HepG2 (cell line): ENCODE data around the gene FNDC7. TPM values are rescaled to one million over a fixed set of nuclear protein-coding genes. Genes with fewer than 3 reads are reported as not detected.
"Not testable (repeated sequence)": the region's sequence is repeated elsewhere in the genome, so short reads cannot be mapped to it uniquely, and the experiment has no call there.

Experiments
- ATAC-seq: fragments of 200-7000 bp; cut with Tn5 transposase; 3 replicates; pipeline ENCODE4 v1.9.1; 2020; ENCODE audit warnings: mild to moderate bottlenecking, moderate library complexity
- BruUV-seq: library from RNA; stranded (reverse); fragments of 400-500 nt; replicated peaks from 2 replicates; lab custom pipeline; 2021; lab: Mats Ljungman, UMichigan
- CTCF ChIA-PET: fragments of 300-600 bp; formaldehyde crosslinking; extraction: SDS; loops from one replicate; lab custom pipeline; 2021; ENCODE audit warnings: low total read pairs, inconsistent platforms, low intra/inter-chr PET ratio; lab: Yijun Ruan, JAX
- POLR2A ChIA-PET: fragments of 350-600 bp; sonication (Branson Sonifier 250); formaldehyde crosslinking; loops from one replicate; lab custom pipeline; 2020; ENCODE audit warnings: antibody characterized with exemption, inconsistent platforms; lab: Yijun Ruan, JAX
- DNase-seq: peaks from one replicate; pipeline ENCODE4 v3.0.0-alpha.2; 2015; ENCODE audit warnings: low spot score
- FAIRE-seq: peaks from 3 replicates; lab custom pipeline; 2011; peaks lifted over from hg19 to GRCh38; lab: Jason Lieb, UNC
- H2AFZ ChIP-seq: one replicate; pipeline ENCODE4 v1.6.1; 2011; ENCODE audit warnings: low read length, inconsistent platforms
- H3K27ac ChIP-seq: fragments of 300-600 bp; 3 replicates; pipeline ENCODE4 v1.8.0; 2011; ENCODE audit warnings: mixed run types, mild to moderate bottlenecking, mixed read lengths, low read length, inconsistent platforms; ENCODE audit not compliant: insufficient read depth; ENCODE audit errors: extremely low read length
- H3K27me3 ChIP-seq, 2 experiments: fragments of 200-600 bp in 1 of 2; 2 replicates in 1 of 2; 3 replicates in 1 of 2; pipeline versions ENCODE4 v1.6.0 to v1.8.0; 2011; ENCODE audit warnings: low read length in 2 of 2, mild to moderate bottlenecking in 2 of 2, moderate library complexity in 2 of 2, inconsistent platforms in 1 of 2; ENCODE audit not compliant: insufficient read depth in 2 of 2, control insufficient read depth in 1 of 2
- H3K36me3 ChIP-seq, 2 experiments: fragments of 200-600 bp in 1 of 2; replicated peaks in 1 of 2; 2 replicates in 1 of 2; 3 replicates in 1 of 2; pipeline versions ENCODE4 v1.5.1 to v1.8.0; 2011; ENCODE audit warnings: low read length in 2 of 2, inconsistent platforms in 1 of 2; ENCODE audit not compliant: insufficient read depth in 2 of 2, control insufficient read depth in 1 of 2
- H3K4me1 ChIP-seq: 2 replicates; pipeline ENCODE4 v1.5.1; 2012; ENCODE audit warnings: low read length, inconsistent platforms; ENCODE audit not compliant: insufficient read depth
- H3K4me2 ChIP-seq: 2 replicates; pipeline ENCODE4 v1.6.0; 2011; ENCODE audit warnings: low read depth, low read length, inconsistent platforms
- H3K4me3 ChIP-seq, 3 experiments: fragments of 200-600 bp in 1 of 3; sonication (generic), shearing (Covaris generic) in 1 of 3; replicated peaks in 1 of 3; 2 replicates each; pipeline ENCODE4 v1.5.1; 2011 to 2016; ENCODE audit warnings: low read length in 3 of 3, inconsistent platforms in 2 of 3, low read depth in 2 of 3, mild to moderate bottlenecking in 2 of 3, control low read depth in 1 of 3, mixed read lengths in 1 of 3; ENCODE audit not compliant: insufficient read depth in 1 of 3
- H3K79me2 ChIP-seq: one replicate; pipeline ENCODE4 v1.6.1; 2011; ENCODE audit warnings: low read length, inconsistent platforms; ENCODE audit not compliant: insufficient read depth
- H3K9ac ChIP-seq: 2 replicates; pipeline ENCODE4 v1.6.0; 2011; ENCODE audit warnings: mild to moderate bottlenecking, low read depth, low read length, inconsistent platforms; ENCODE audit not compliant: insufficient read depth
- H3K9me3 ChIP-seq: 2 replicates; pipeline ENCODE4 v1.5.1; 2012; ENCODE audit warnings: mild to moderate bottlenecking, low read length
- H4K20me1 ChIP-seq: 2 replicates; pipeline ENCODE4 v1.6.0; 2011; ENCODE audit warnings: inconsistent platforms, mild to moderate bottlenecking, low read length, moderate library complexity; ENCODE audit not compliant: insufficient read depth
- AGO2 ChIP-seq: fragments of 200-400 bp; formaldehyde crosslinking; optimal IDR thresholded peaks from 2 replicates; pipeline ENCODE3; 2017; ENCODE audit warnings: mild to moderate bottlenecking, low read depth, low read length, moderate library complexity
- JARID2 ChIP-seq: sonication (generic); formaldehyde crosslinking; IDR thresholded peaks from 2 replicates; pipeline ENCODE4 v1.8.1; 2023; ENCODE audit warnings: missing genetic modification reagents, inconsistent platforms; ENCODE audit not compliant: insufficient replicate concordance
- POLR2A ChIP-seq, 2 experiments: IDR thresholded peaks; 2 replicates each; pipeline ENCODE4 v1.6.1; 2011; ENCODE audit warnings: low read depth in 2 of 2, low read length in 2 of 2, mild to moderate bottlenecking in 1 of 2, moderate library complexity in 1 of 2; ENCODE audit not compliant: insufficient read depth in 1 of 2
- RBM22 ChIP-seq: fragments of 200-400 bp; formaldehyde crosslinking; optimal IDR thresholded peaks from 2 replicates; pipeline ENCODE3; 2017; ENCODE audit warnings: mild to moderate bottlenecking, low read length, moderate library complexity
- SSRP1 ChIP-seq: IDR thresholded peaks from 2 replicates; pipeline ENCODE4 v1.6.1; 2016; ENCODE audit warnings: control low read depth
- STAG1 ChIP-seq: sonication (generic); formaldehyde crosslinking; IDR thresholded peaks from 2 replicates; pipeline ENCODE4 v1.4.0; 2020; ENCODE audit warnings: missing genetic modification reagents
- ZNF205 ChIP-seq: IDR thresholded peaks from 2 replicates; pipeline ENCODE4 v1.6.1; 2018; ENCODE audit warnings: missing biosample characterization, missing genetic modification reagents
- ZNF460 ChIP-seq: sonication (generic); formaldehyde crosslinking; IDR thresholded peaks from 2 replicates; pipeline ENCODE4 v1.5.1; 2020; ENCODE audit warnings: missing genetic modification reagents, mild to moderate bottlenecking, borderline replicate concordance
- WGBS: methylation state at CpG from one replicate; pipeline ENCODE4 v1.1.6; 2017; ENCODE audit warnings: low lambda C conversion rate; 5-methylcytosine and 5-hydroxymethylcytosine counted together
- in situ Hi-C: cut with HindIII; loops from 2 replicates; pipeline ENCODE4 v1.10.0; 2017; ENCODE audit warnings: low pct_unique_long_range_greater_than_20kb; ENCODE audit not compliant: extremely low pct_ligation_motif_present
- intact Hi-C: fragments of 100-400 bp; cut with micrococcal nuclease; formaldehyde crosslinking; loops from one replicate; pipeline ENCODE4 v1.10.0; 2022; ENCODE audit not compliant: unreplicated experiment
- polyA plus RNA-seq, 8 experiments: library from polyadenylated mRNA; depleted of rRNA in 3 of 8; stranded (reverse) in 7 of 8; unstranded in 1 of 8; fragments of >200 nt; fragmentation: Illumina TruSeq in 4 of 8; extraction: Trizol in 4 of 8; gene quantifications; 2 replicates each; pipeline versions ENCODE4 v1.2.1 to v1.2.3, GENCODE V29; 2011 to 2016; ENCODE audit warnings: low read depth in 4 of 8, missing spikeins in 1 of 8, mixed read lengths in 1 of 8; ENCODE audit not compliant: insufficient read depth in 1 of 8
- total RNA-seq, 5 experiments: library from RNA; depleted of rRNA; stranded (reverse); fragments of >200 nt; fragmentation: Illumina TruSeq; extraction: Trizol; gene quantifications; 2 replicates each; pipeline ENCODE4 v1.2.3, GENCODE V29; 2016; ENCODE audit warnings: low read depth in 1 of 5
- TF ChIP-seq, protein P1 (sequence below): sonication (generic); formaldehyde crosslinking; IDR thresholded peaks from 2 replicates; pipeline ENCODE4 v1.8.0; 2022; ENCODE audit warnings: missing genetic modification reagents, mild to moderate bottlenecking, moderate library complexity, borderline replicate concordance
- TF ChIP-seq, protein P2 (sequence below): sonication (generic); formaldehyde crosslinking; IDR thresholded peaks from 2 replicates; pipeline ENCODE4 v1.5.0; 2020; ENCODE audit warnings: mild to moderate bottlenecking, missing genetic modification reagents

Gene FNDC7
- total and polyA plus RNA-seq, 2 of the 13 experiments (the other 11 are each of a cell fraction or from before 2014, with no cell fraction given), result 0.03 TPM; not detected in 1

DNA sequence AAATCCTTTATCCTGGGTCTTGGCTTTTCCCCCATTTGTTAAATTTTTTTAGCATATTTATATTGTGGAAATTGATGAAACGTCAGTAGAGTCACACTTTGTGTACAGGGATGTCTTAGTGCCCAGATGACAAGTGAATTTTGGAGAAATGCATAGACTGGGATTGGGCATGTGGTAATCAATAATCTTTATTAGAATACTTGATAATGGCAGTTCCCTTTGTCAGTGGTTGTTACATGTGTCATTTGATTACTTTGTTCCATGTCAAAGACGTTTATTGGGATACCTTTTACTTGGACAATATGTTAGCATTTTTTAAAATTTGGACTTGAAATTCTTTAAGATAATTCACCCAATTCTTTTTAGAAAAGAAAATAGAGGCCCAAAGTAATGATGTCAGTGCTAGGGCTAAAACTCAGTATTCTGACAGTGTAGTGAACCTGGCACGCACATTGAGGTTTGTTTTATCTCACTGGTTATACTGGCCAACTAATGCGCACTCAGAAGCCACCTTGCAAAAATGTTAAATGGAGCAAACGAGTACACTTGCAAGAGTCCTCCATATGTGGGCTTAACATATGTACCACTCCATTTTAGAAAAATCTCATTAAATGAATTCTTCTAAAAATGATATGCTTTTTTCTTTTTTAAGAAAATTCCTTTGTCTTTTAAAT, 11.4 kb upstream of the FNDC7 start (continued):
- TF ChIP-seq, protein P1, sequence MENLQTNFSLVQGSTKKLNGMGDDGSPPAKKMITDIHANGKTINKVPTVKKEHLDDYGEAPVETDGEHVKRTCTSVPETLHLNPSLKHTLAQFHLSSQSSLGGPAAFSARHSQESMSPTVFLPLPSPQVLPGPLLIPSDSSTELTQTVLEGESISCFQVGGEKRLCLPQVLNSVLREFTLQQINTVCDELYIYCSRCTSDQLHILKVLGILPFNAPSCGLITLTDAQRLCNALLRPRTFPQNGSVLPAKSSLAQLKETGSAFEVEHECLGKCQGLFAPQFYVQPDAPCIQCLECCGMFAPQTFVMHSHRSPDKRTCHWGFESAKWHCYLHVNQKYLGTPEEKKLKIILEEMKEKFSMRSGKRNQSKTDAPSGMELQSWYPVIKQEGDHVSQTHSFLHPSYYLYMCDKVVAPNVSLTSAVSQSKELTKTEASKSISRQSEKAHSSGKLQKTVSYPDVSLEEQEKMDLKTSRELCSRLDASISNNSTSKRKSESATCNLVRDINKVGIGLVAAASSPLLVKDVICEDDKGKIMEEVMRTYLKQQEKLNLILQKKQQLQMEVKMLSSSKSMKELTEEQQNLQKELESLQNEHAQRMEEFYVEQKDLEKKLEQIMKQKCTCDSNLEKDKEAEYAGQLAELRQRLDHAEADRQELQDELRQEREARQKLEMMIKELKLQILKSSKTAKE, result no peak
- no peak for TF ChIP-seq ZNF205 (CRISPR knock-in tag)
- TF ChIP-seq JARID2 (CRISPR knock-in tag), result no peak
- peak; percentile 30 for TF ChIP-seq AGO2
- TF ChIP-seq STAG1, result no peak
- TF ChIP-seq, all 625 proteins: peak for 2

DNA sequence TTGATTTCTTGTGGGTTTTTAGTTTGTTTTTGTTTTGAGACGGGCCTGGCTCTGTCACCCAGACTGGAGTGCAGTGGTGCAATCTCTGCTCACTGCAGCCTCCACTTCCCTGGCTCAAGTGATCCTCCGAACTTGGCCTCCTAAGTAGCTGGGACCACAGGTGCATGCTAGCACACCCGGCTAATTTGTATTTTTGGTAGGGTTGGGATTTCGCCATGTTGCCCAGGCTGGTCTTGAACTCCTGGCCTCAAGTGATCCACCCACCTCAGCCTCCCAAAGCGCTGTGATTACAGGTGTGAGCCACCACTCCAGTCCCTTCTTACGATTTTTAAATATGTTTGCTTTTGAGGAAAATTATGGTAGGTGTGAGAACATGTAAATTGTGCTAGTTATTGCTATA, 10.6 kb upstream of the FNDC7 start:
- BruUV-seq, H3K79me2 ChIP-seq, H3K27me3 ChIP-seq, DNase-seq, H3K4me3 ChIP-seq, ATAC-seq, CTCF ChIA-PET, intact Hi-C loops, H3K27ac ChIP-seq, H3K4me1 ChIP-seq, H3K4me2 ChIP-seq, H3K9ac ChIP-seq, H2AFZ ChIP-seq, H3K9me3 ChIP-seq, FAIRE-seq, in situ Hi-C loops, H4K20me1 ChIP-seq: not testable (repeated sequence)
- peaks cover 10 to 29% of the 10 kb centered on the region in 2 experiments for H3K36me3 ChIP-seq
- POLR2A ChIA-PET, result interaction anchor here (0.8 kb wide), 1 partner anchor 10 kb away, joined by 3 read pairs; the partner anchor contains the start of gene PRPF38B
- WGBS, result 96% methylated on average over 6 of the region's 6 CpGs
- TF ChIP-seq SSRP1 (CRISPR knock-in tag), result 0 out of 2 replicates have a peak, but pooled peaks have one; percentile 44
- peak; percentile 52 for TF ChIP-seq RBM22
- peak; percentile 51; the same call in 1 of the 2 replicates for TF ChIP-seq ZNF460 (CRISPR knock-in tag)
- TF ChIP-seq POLR2A (IDR thresholded peaks at IDR 0.05; ENCODE audit: insufficient read depth in 1 of 2, low read depth in 2 of 2, low read length in 2 of 2), result peak in 1 of 2 experiments; percentile 30; a peak in 1 of 4 replicates
- TF ChIP-seq, protein P2, sequence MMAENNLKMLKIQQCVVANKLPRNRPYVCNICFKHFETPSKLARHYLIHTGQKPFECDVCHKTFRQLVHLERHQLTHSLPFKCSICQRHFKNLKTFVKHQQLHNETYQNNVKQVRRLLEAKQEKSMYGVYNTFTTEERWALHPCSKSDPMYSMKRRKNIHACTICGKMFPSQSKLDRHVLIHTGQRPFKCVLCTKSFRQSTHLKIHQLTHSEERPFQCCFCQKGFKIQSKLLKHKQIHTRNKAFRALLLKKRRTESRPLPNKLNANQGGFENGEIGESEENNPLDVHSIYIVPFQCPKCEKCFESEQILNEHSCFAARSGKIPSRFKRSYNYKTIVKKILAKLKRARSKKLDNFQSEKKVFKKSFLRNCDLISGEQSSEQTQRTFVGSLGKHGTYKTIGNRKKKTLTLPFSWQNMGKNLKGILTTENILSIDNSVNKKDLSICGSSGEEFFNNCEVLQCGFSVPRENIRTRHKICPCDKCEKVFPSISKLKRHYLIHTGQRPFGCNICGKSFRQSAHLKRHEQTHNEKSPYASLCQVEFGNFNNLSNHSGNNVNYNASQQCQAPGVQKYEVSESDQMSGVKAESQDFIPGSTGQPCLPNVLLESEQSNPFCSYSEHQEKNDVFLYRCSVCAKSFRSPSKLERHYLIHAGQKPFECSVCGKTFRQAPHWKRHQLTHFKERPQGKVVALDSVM (CRISPR knock-in tag), result peak; percentile 69
- TF ChIP-seq, all 625 proteins: peak for 5; not testable (repeated sequence) for 620
